Fibroblast of the conjunctiva (primary cell): ENCODE data around the gene PHACTR3.

ENCODE experiments used
- DNase-seq: peaks from one replicate; pipeline ENCODE4 v3.0.0-alpha.2; 2010; ENCODE audit warnings: low read depth

The PHACTR3 gene

GRCh38 chr20:59816146-59816738 is 211.9 kb downstream of the PHACTR3 start:
- DNase-seq: no peak

DNA sequence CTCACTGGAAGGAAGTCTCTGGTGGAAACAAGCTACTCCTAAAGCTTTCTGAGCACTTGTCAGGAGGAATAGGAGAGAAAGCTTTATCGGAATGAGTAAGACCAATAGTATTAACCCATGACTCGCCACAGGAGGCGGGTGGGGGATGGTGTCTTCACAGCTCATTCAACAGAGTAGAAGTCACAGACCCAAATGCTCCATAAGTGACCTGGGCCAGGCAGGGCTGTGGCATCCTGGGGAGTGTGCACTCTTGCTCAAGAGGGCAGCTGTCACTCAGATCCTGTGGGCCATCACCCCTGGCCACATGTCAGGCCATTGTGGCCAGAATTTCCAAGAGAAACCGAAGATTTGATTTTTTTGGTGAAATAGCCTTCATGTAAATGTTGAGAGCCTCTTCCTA is 213.1 kb downstream of the PHACTR3 start:
- no peak for DNase-seq

DNA sequence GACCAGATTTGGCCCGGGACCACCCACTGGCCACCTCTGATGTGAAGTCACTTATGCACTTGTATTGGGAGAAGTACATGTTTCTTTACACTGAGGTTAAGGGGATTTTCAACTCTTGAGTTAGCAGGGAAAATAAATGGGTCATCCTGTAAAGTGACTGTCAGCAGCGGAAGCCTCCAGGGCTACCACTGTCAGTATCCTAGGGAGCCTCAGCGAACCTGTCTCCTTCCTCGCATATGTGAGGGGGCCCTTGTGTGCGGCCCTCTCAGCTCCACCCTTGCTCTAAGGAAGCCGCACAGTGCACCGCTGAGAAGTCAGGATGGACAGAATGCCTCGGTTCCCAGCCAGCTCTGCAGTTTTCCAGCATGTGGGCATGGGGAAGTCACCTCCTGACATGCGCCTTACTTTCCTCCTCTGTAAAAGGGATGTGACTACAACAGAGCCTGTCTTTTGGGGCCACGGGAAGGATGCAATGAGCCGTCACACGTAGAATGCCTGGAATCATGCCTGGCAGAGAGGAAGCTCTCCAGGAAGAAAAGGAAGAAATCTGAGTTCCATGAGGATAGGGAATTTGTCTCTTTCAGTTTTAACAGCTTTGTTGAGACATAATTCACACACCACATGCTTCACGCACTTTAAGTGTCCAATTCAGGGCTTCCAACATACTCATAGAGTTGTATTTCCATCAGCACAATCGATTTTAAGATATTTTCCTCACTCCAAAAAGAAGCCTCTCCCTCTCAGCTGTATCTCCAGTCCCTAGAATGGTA is 213.7 kb downstream of the PHACTR3 start:
- DNase-seq: no peak

- DNase-seq: no peak
Measured at GRCh38 chr20:59818911-59819310, 214.6 kb downstream of the PHACTR3 start.

- DNase-seq: no peak
Measured at GRCh38 chr20:59819496-59820203, 215.3 kb downstream of the PHACTR3 start.

- DNase-seq: no peak
Measured at GRCh38 chr20:59820204-59821041, 216.1 kb downstream of the PHACTR3 start.

DNA sequence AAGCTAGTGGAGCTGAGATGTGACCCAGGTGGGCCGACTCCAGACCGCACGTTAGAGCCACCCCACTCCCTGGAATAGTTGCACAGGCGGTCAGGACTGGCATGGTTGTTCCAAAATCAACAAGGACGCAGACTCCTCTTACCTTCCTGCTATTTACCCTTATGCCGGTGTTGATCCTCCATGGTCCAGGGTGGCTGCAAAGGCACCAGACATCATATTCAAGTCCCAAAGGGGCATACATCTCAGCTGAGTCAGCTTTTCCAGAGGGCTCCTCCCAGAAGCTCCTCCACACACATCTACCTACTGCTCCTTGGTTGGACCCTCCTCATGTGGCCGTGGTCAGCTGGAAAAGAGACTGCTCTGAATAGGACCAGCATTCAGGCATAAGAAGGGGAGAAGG is 216.9 kb downstream of the PHACTR3 start:
- DNase-seq: no peak

DNA sequence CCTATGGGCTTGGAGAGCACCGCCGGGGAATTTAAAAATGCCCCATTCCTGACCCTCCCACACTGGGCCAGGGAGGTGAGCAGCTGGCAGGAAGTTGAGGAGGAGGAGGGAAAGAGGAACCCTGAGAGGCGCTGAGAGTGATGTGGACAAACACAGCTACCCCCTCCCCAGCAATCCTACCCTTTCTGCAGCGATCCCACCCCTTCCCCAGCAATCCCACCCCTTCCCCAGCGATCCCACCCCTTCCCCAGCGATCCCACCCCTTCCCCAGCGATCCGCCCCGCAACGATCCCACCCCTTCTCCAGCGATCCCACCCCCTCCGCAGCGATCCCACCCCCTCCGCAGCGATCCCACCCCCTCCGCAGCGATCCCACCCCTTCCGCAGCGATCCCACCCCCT is 217.4 kb downstream of the PHACTR3 start:
- no peak for DNase-seq

DNA sequence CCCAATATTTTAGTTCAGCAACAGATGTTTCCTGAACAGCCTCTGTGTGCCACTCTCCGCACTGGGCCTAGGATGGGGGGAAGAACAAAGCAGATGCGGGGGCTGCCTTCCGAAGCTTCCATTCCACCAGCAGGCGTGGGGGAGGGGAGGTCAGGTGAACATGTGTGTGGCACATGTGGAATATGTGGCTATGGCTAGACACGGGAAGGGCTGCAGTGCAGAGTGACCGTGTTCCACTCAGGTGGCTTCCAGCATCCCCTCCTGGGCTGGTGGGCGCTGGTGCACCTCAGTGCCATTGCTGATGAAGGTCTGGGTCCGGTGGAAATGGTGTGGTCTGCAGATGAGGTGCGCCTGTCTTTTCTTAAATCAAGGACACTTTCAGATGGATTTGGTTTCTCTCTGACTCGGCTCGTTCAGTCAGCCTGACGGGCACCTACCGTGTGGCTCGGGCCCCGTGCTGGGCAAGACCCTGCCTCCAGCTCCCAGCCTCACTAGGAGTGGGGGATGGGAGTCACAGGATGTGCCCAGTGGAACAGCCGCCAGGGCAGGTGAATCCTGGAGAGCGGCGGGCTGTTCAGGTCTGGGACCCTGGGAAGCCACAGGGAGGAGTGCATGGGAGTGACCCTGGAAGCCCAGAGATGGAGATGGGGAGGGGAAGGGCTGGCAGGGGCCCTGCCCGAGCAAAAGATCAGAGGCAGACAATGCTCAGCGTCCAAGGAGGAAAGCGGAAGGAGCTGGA is 218.1 kb downstream of the PHACTR3 start:
- DNase-seq: no peak

GRCh38 chr20:59823030-59823423 is 218.7 kb downstream of the PHACTR3 start:
- DNase-seq: no peak

- no peak for DNase-seq
Measured at GRCh38 chr20:59823491-59824259, 219.3 kb downstream of the PHACTR3 start.

DNA sequence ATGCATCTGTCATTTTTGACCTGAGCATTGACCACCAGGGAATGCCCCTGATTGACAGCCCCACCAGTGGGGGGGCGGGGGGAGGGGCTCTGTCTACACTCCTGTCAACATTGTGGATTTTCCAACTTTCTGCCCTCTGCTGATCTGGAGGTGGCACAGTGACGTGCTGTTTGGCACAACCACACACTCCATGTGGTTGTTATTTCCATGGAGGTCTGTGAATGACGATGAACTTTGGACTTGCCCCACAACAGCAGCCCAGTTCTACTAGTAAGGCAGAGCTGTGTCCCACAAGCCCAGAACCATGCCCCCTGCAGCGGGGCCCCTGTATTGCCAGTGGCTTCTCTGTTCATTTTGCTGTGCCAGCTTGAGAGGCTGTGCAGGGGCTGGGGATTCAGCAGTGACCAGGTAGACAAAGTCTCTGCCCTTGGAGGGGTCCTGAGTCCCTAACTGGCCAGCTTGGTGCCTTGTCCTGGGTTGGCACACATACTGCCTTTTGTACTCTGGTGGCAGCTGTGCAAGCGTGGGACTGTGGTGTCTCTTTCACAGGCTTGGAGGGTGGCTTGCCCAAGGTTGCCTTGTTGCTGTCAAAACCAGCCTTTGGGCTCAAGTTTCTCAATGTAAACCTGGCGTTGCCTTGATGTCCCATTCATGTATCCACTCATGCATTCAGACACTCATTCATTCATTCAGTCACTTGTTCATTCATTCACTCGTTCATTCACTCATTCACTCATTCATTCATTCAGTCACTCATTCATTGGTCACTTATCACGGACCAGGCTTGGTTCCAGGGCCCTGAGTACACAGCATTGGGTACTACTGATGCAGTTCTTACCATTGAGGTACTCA is 220.6 kb downstream of the PHACTR3 start:
- no peak for DNase-seq

DNA sequence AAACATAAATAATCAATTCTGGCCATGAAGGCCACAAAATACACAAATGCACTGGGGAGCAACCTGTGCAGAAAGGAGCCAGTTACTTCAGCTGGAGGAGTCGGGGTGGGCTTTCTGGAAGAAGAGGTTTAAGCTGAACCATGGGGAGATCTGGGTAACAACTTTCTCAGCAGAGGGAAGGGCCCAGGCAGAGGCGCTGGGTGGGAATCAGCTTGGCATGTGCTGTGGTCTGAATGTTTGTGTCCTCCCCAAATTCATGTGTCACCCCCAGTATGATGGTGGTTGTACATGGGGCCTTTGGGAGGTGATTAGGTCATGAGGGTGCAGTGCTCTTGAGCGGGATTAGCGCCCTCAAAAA is 221.2 kb downstream of the PHACTR3 start:
- DNase-seq: no peak

- no peak for DNase-seq
Measured at GRCh38 chr20:59825944-59826759, 221.8 kb downstream of the PHACTR3 start.

- DNase-seq: no peak
Measured at GRCh38 chr20:59827138-59828056, 223.1 kb downstream of the PHACTR3 start.

GRCh38 chr20:59828125-59829053 is 224.0 kb downstream of the PHACTR3 start:
- DNase-seq: no peak
